HCT116 (cell line): ENCODE results near the gene TIGD4. TPM values are rescaled to one million over a fixed set of nuclear protein-coding genes. Genes with fewer than 3 reads are reported as not detected.

ENCODE experiments used
- ATAC-seq: fragments of 200-7000 bp; cut with Tn5 transposase; 2 replicates; pipeline ENCODE4 v1.9.1; 2020; ENCODE audit warnings: mild to moderate bottlenecking, moderate library complexity
- BruUV-seq: library from RNA; stranded (reverse); fragments of 400-500 nt; replicated peaks from 2 replicates; lab custom pipeline; 2021; lab: Mats Ljungman, UMichigan
- CTCF ChIA-PET: fragments of 300-600 bp; sonication (Branson Sonifier 250); formaldehyde crosslinking; loops from one replicate; lab custom pipeline; 2021; ENCODE audit warnings: antibody characterized with exemption; lab: Charles Lee
- POLR2A ChIA-PET: fragments of 300-600, 350-600 bp; sonication (Branson Sonifier 250); formaldehyde crosslinking; loops from one replicate; lab custom pipeline; 2021; ENCODE audit warnings: antibody characterized with exemption; lab: Charles Lee
- RAD21 ChIA-PET, 2 experiments: fragments of 300-600 bp; sonication (Branson Sonifier 250); formaldehyde crosslinking; loops; one replicate each; lab custom pipeline; 2023; ENCODE audit warnings: low total read pairs in 2 of 2; ENCODE audit not compliant: uncharacterized antibody in 2 of 2, unreplicated experiment in 2 of 2, low non-redundant PET in 1 of 2; lab: Charles Lee
- DNase-seq: peaks from one replicate; pipeline ENCODE4 v3.0.0-alpha.2; 2010; ENCODE audit warnings: low read depth, low spot score
- H2AFZ ChIP-seq: fragments of 200-600 bp; shearing (Covaris generic), sonication (generic); 2 replicates; pipeline ENCODE4 v1.6.1; 2017; ENCODE audit warnings: low read depth, mixed run types, mixed read lengths, antibody characterized with exemption, low read length; ENCODE audit not compliant: poor library complexity, severe bottlenecking
- H3K27ac ChIP-seq: 2 replicates; pipeline ENCODE4 v1.5.1; 2012; ENCODE audit warnings: low read depth, low read length
- H3K27me3 ChIP-seq: fragments of 200-600 bp; sonication (generic); 2 replicates; pipeline ENCODE4 v1.6.1; 2016; ENCODE audit warnings: mixed run types, low read length, mixed read lengths; ENCODE audit not compliant: insufficient read depth
- H3K36me3 ChIP-seq, 2 experiments: fragments of 200-500 bp in 1 of 2; fragments of 200-600 bp in 1 of 2; sonication (Bioruptor generic) in 1 of 2; sonication (generic) in 1 of 2; 2 replicates each; pipeline versions ENCODE4 v1.5.1 to v1.6.1; 2014 to 2016; ENCODE audit warnings: low read length in 2 of 2, inconsistent platforms in 1 of 2, mixed read lengths in 1 of 2, mixed run types in 1 of 2; ENCODE audit not compliant: insufficient read depth in 2 of 2, control insufficient read depth in 1 of 2
- H3K4me1 ChIP-seq, 2 experiments: fragments of 200-600 bp in 1 of 2; sonication (generic) in 1 of 2; 2 replicates each; pipeline versions ENCODE4 v1.5.1 to v1.6.1; 2012 to 2017; ENCODE audit warnings: low read length in 2 of 2, inconsistent platforms in 1 of 2, mild to moderate bottlenecking in 1 of 2, mixed read lengths in 1 of 2, mixed run types in 1 of 2, moderate library complexity in 1 of 2; ENCODE audit not compliant: insufficient read depth in 2 of 2, control insufficient read depth in 1 of 2
- H3K4me2 ChIP-seq: fragments of 200-600 bp; sonication (generic); 2 replicates; pipeline ENCODE4 v1.6.1; 2017; ENCODE audit warnings: mixed run types, low read length, mixed read lengths
- H3K4me3 ChIP-seq, 2 experiments: fragments of 200-600 bp in 1 of 2; sonication (generic) in 1 of 2; replicated peaks in 1 of 2; 2 replicates each; pipeline ENCODE4 v1.5.1; 2011 to 2016; ENCODE audit warnings: low read length in 2 of 2, control low read depth in 1 of 2, low read depth in 1 of 2, mild to moderate bottlenecking in 1 of 2, mixed read lengths in 1 of 2, mixed run types in 1 of 2
- H3K79me2 ChIP-seq: fragments of 200-600 bp; sonication (generic); 2 replicates; pipeline ENCODE4 v1.6.1; 2017; ENCODE audit warnings: mild to moderate bottlenecking, mixed run types, low read length, moderate library complexity, mixed read lengths; ENCODE audit not compliant: insufficient read depth
- H3K9ac ChIP-seq: fragments of 200-600 bp; sonication (generic); 2 replicates; pipeline ENCODE4 v1.6.1; 2016; ENCODE audit warnings: low read length, mixed read lengths
- H3K9me2 ChIP-seq: fragments of 200-600 bp; sonication (generic), shearing (Covaris generic); 2 replicates; pipeline ENCODE4 v1.6.1; 2017; ENCODE audit warnings: mixed run types, mild to moderate bottlenecking, moderate library complexity; ENCODE audit not compliant: insufficient read depth
- H3K9me3 ChIP-seq, 2 experiments: fragments of 200-500 bp in 1 of 2; fragments of 200-600 bp in 1 of 2; sonication (Bioruptor generic) in 1 of 2; sonication (generic) in 1 of 2; 2 replicates each; pipeline ENCODE4 v1.6.1; 2014 to 2017; ENCODE audit warnings: low read length in 2 of 2, mixed read lengths in 2 of 2, inconsistent platforms in 1 of 2, low read depth in 1 of 2, mild to moderate bottlenecking in 1 of 2, mixed run types in 1 of 2, moderate library complexity in 1 of 2; ENCODE audit not compliant: control insufficient read depth in 1 of 2, insufficient read depth in 1 of 2
- H4K20me1 ChIP-seq: fragments of 200-600 bp; sonication (generic), shearing (Covaris generic); 2 replicates; pipeline ENCODE4 v1.6.1; 2017; ENCODE audit warnings: mixed run types, mild to moderate bottlenecking, moderate library complexity; ENCODE audit not compliant: insufficient read depth
- CBX3 ChIP-seq: IDR thresholded peaks from 2 replicates; pipeline ENCODE4 v1.6.1; 2012; ENCODE audit warnings: low read depth
- CEBPB ChIP-seq: IDR thresholded peaks from 2 replicates; pipeline ENCODE4 v1.6.1; 2012; ENCODE audit warnings: low read depth
- EGR1 ChIP-seq: IDR thresholded peaks from 2 replicates; pipeline ENCODE4 v1.6.1; 2012; ENCODE audit warnings: low read depth
- EZH2phosphoT487 ChIP-seq: fragments of 200-600 bp; IDR thresholded peaks from 2 replicates; pipeline ENCODE4 v1.6.1; 2018; ENCODE audit warnings: antibody characterized with exemption, borderline replicate concordance
- FOSL1 ChIP-seq: IDR thresholded peaks from 2 replicates; pipeline ENCODE4 v1.6.1; 2012; ENCODE audit warnings: low read depth
- JUND ChIP-seq: IDR thresholded peaks from 2 replicates; pipeline ENCODE4 v1.6.1; 2012
- POLR2A ChIP-seq: IDR thresholded peaks from 2 replicates; pipeline ENCODE4 v1.7.0; 2011; ENCODE audit warnings: borderline replicate concordance; ENCODE audit not compliant: insufficient read depth, insufficient read length; ENCODE audit errors: extremely low read depth
- RAD21 ChIP-seq: IDR thresholded peaks from 2 replicates; pipeline ENCODE4 v1.6.1; 2012; ENCODE audit warnings: low read depth, mild to moderate bottlenecking
- SP1 ChIP-seq: IDR thresholded peaks from 2 replicates; pipeline ENCODE4 v1.6.1; 2012; ENCODE audit warnings: low read depth
- SRF ChIP-seq: IDR thresholded peaks from 2 replicates; pipeline ENCODE4 v1.6.1; 2012; ENCODE audit warnings: low read depth
- TCF7L2 ChIP-seq: IDR thresholded peaks from 2 replicates; pipeline ENCODE4 v1.7.0; 2011; ENCODE audit warnings: borderline replicate concordance, inconsistent platforms; ENCODE audit not compliant: insufficient read depth, insufficient read length; ENCODE audit errors: extremely low read depth
- YY1 ChIP-seq: IDR thresholded peaks from 2 replicates; pipeline ENCODE4 v1.6.1; 2011; ENCODE audit warnings: low read length, low read depth, moderate library complexity, mild to moderate bottlenecking; ENCODE audit not compliant: insufficient replicate concordance; ENCODE audit errors: extremely low read depth
- ZFX ChIP-seq: fragments of 450-650 bp; IDR thresholded peaks from 2 replicates; pipeline ENCODE4 v1.6.1; 2017
- ZNF274 ChIP-seq: fragments of 200-500 bp; sonication (Bioruptor generic); IDR thresholded peaks from 2 replicates; pipeline ENCODE4 v1.6.1; 2014; ENCODE audit warnings: mild to moderate bottlenecking, low read depth, low read length, inconsistent platforms
- intact Hi-C: fragments of 100-400 bp; cut with micrococcal nuclease; formaldehyde crosslinking; loops from 2 replicates; pipeline ENCODE4 v1.10.0; 2022
- total RNA-seq: library from RNA; stranded (reverse); gene quantifications from one replicate; pipeline ENCODE4 v1.2.1, GENCODE V29; 2021; ENCODE audit not compliant: unreplicated experiment
- TF ChIP-seq, protein P1 (sequence below): IDR thresholded peaks from 2 replicates; pipeline ENCODE4 v1.6.1; 2012
- TF ChIP-seq, protein P2 (sequence below), 3 experiments: fragments of 200-600 bp in 1 of 3; sonication (generic) in 1 of 3; IDR thresholded peaks in 2 of 3; conservative IDR thresholded peaks in 1 of 3; 2 replicates each; pipeline ENCODE4 v1.5.1; 2012 to 2017; ENCODE audit warnings: low read depth in 2 of 3, low read length in 2 of 3, antibody characterized with exemption in 1 of 3, borderline replicate concordance in 1 of 3, control low read depth in 1 of 3, mild to moderate bottlenecking in 1 of 3, mixed read lengths in 1 of 3, mixed run types in 1 of 3, moderate library complexity in 1 of 3; ENCODE audit not compliant: insufficient read depth in 1 of 3
- TF ChIP-seq, protein P3 (sequence below): IDR thresholded peaks from 2 replicates; pipeline ENCODE4 v1.6.1; 2012; ENCODE audit warnings: low read depth

Gene TIGD4
- total RNA-seq, 1 experiment from 2014 or later: 0.42 TPM

DNA sequence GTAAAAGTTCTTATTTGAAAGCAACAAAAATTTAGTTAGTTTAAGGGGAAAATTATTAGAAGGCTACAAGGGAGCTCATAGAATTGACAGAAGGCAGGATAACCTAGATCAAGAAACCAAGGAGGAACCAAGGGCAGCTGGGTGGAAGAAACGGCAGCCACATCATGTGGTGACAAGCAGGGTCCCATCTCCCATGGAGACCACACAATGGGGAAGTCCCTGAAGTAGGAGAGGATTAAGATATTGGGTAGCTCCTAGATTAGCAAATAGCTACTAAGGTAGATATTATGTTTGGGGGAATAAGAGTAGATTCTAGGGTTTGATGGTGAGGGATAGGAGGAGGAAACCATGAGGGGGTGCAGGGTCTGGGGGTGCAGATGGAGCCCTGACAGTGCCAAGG lies 51.7 kb downstream of the TIGD4 start:
- POLR2A ChIA-PET: no interaction called here
- RAD21 ChIA-PET: no interaction called here
- Histone ChIP-seq H4K20me1 (no peaks in the 10 kb centered on the region), H3K4me2 (no peak overlapping the region), H3K9me2 (no peaks in the 10 kb centered on the region), H3K79me2 (no peaks in the 10 kb centered on the region), H3K27ac (no peak overlapping the region), H3K9me3 (no peaks in the 10 kb centered on the region), H3K36me3 (no peaks in the 10 kb centered on the region), H2AFZ (no peak overlapping the region), H3K9ac (no peak overlapping the region), H3K4me3 (no peak overlapping the region), H3K4me1 (no peaks in the 10 kb centered on the region), H3K27me3 (no peaks in the 10 kb centered on the region)
- no peak for DNase-seq
- BruUV-seq: no TSS peak
- no peak for TF ChIP-seq TCF7L2
- TF ChIP-seq CEBPB: no peak
- TF ChIP-seq ZNF274: no peak
- TF ChIP-seq, protein P1, sequence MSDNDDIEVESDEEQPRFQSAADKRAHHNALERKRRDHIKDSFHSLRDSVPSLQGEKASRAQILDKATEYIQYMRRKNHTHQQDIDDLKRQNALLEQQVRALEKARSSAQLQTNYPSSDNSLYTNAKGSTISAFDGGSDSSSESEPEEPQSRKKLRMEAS: no peak
- TF ChIP-seq YY1: no peak
- no peak for TF ChIP-seq SP1
- TF ChIP-seq POLR2A: no peak
- no peak for TF ChIP-seq ZFX
- no peak for TF ChIP-seq JUND
- no peak for TF ChIP-seq SRF
- TF ChIP-seq EZH2phosphoT487: no peak
- TF ChIP-seq FOSL1: no peak
- intact Hi-C loops: no loop called here
- CTCF ChIA-PET: no interaction called here
- no peak for ATAC-seq

DNA sequence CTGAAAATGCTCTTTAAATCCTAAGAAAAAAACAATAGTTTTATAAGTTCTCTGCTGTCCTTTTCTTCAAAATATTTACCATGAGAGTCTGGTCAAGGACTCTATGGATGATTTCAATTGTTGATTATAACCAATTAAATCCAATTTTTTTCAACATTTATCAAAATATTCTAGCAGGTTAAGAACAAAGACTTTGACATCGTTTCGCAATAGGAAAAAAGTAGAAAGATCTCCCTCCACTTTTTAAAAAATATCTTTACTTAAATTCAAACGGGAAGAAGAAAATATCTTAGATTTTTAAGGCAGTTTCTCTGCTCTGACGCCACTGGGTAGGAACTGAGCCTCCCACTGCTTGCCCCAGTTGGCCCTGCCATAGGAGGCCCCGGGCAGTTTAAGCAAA lies 55.0 kb downstream of the TIGD4 start:
- Histone ChIP-seq H4K20me1 (no peaks in the 10 kb centered on the region), H3K4me1 (no peaks in the 10 kb centered on the region), H3K9ac (no peak overlapping the region), H3K4me2 (no peak overlapping the region), H3K27me3 (no peaks in the 10 kb centered on the region), H3K79me2 (no peaks in the 10 kb centered on the region), H2AFZ (no peak overlapping the region), H3K27ac (no peak overlapping the region), H3K9me3 (no peaks in the 10 kb centered on the region), H3K36me3 (no peaks in the 10 kb centered on the region), H3K4me3 (no peak overlapping the region), H3K9me2 (no peaks in the 10 kb centered on the region)
- ChIA-PET POLR2A (no interaction called here), RAD21 (no interaction called here), CTCF (no interaction called here)
- intact Hi-C loops: no loop called here
- ATAC-seq (no peak), DNase-seq (no peak)
- no TSS peak for BruUV-seq
- no peak for TF ChIP-seq YY1
- TF ChIP-seq SP1: no peak
- TF ChIP-seq EGR1: no peak
- TF ChIP-seq CBX3: no peak
- no peak for TF ChIP-seq SRF
- no peak for TF ChIP-seq FOSL1
- TF ChIP-seq ZNF274: no peak
- no peak for TF ChIP-seq ZFX
- TF ChIP-seq, protein P2, sequence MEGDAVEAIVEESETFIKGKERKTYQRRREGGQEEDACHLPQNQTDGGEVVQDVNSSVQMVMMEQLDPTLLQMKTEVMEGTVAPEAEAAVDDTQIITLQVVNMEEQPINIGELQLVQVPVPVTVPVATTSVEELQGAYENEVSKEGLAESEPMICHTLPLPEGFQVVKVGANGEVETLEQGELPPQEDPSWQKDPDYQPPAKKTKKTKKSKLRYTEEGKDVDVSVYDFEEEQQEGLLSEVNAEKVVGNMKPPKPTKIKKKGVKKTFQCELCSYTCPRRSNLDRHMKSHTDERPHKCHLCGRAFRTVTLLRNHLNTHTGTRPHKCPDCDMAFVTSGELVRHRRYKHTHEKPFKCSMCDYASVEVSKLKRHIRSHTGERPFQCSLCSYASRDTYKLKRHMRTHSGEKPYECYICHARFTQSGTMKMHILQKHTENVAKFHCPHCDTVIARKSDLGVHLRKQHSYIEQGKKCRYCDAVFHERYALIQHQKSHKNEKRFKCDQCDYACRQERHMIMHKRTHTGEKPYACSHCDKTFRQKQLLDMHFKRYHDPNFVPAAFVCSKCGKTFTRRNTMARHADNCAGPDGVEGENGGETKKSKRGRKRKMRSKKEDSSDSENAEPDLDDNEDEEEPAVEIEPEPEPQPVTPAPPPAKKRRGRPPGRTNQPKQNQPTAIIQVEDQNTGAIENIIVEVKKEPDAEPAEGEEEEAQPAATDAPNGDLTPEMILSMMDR (IDR thresholded peaks at IDR 0.05 in 2 of 3, conservative IDR thresholded peaks at IDR 0.05 in 1 of 3; ENCODE audit: borderline replicate concordance in 1 of 3, insufficient read depth in 1 of 3, low read depth in 2 of 3, low read length in 2 of 3): no peak
- TF ChIP-seq RAD21: no peak
- no peak for TF ChIP-seq CEBPB
- TF ChIP-seq, protein P3, sequence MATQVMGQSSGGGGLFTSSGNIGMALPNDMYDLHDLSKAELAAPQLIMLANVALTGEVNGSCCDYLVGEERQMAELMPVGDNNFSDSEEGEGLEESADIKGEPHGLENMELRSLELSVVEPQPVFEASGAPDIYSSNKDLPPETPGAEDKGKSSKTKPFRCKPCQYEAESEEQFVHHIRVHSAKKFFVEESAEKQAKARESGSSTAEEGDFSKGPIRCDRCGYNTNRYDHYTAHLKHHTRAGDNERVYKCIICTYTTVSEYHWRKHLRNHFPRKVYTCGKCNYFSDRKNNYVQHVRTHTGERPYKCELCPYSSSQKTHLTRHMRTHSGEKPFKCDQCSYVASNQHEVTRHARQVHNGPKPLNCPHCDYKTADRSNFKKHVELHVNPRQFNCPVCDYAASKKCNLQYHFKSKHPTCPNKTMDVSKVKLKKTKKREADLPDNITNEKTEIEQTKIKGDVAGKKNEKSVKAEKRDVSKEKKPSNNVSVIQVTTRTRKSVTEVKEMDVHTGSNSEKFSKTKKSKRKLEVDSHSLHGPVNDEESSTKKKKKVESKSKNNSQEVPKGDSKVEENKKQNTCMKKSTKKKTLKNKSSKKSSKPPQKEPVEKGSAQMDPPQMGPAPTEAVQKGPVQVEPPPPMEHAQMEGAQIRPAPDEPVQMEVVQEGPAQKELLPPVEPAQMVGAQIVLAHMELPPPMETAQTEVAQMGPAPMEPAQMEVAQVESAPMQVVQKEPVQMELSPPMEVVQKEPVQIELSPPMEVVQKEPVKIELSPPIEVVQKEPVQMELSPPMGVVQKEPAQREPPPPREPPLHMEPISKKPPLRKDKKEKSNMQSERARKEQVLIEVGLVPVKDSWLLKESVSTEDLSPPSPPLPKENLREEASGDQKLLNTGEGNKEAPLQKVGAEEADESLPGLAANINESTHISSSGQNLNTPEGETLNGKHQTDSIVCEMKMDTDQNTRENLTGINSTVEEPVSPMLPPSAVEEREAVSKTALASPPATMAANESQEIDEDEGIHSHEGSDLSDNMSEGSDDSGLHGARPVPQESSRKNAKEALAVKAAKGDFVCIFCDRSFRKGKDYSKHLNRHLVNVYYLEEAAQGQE: no peak
